ENCODE results near the gene GPR180. TPM values are rescaled to one million over a fixed set of nuclear protein-coding genes. Genes with fewer than 3 reads are reported as not detected.

Gene GPR180
- total and polyA plus RNA-seq, 2 experiments from 2014 or later = 6.3 to 7.7 TPM

GRCh38 chr13:94560116-94560515 lies 41.5 kb upstream of the GPR180 start:
- H3K27me3 ChIP-seq (replicated peaks; ENCODE audit: insufficient read depth) = no peaks in the 10 kb centered on the region
- no peak overlapping the region for H3K4me2 ChIP-seq (ENCODE audit: unreplicated experiment)
- H2AFZ ChIP-seq = no peak overlapping the region
- no peak overlapping the region for H3K4me3 ChIP-seq
- H3K9me3 ChIP-seq (ENCODE audit: low read depth) = no peaks in the 10 kb centered on the region
- H3K4me1 ChIP-seq (ENCODE audit: insufficient read depth) = no peaks in the 10 kb centered on the region
- no peaks in the 10 kb centered on the region for H4K20me1 ChIP-seq (ENCODE audit: insufficient read depth)
- no peaks in the 10 kb centered on the region for H3F3A ChIP-seq (ENCODE audit: insufficient read depth)
- no peaks in the 10 kb centered on the region for H3K79me2 ChIP-seq (ENCODE audit: insufficient read depth)
- WGBS, 2 experiments (ENCODE audit: low coverage in 1 of 2, low lambda C conversion rate in 2 of 2, missing lambda C conversion rate in 2 of 2) = 55 to 69% methylated on average over 2 of the region's 2 CpGs
- in situ Hi-C loops (cut with MboI) = no loop called here
- H3K9me2 ChIP-seq (ENCODE audit: insufficient read depth) = no peaks in the 10 kb centered on the region
- no peak overlapping the region for H3K9ac ChIP-seq
- no peak for TF ChIP-seq EZH2 (IDR thresholded peaks at IDR 0.05; ENCODE audit: insufficient read depth, poor library complexity, severe bottlenecking)
- no peak for TF ChIP-seq EZH2phosphoT487 (IDR thresholded peaks at IDR 0.05; ENCODE audit: insufficient read depth, low read depth)
- DNase-seq = no peak
- no peak overlapping the region for H3K27ac ChIP-seq
- no peaks in the 10 kb centered on the region for H3K36me3 ChIP-seq (ENCODE audit: low read depth)

GRCh38 chr13:94561126-94561525 lies 40.5 kb upstream of the GPR180 start:
- H3K4me2 ChIP-seq (ENCODE audit: unreplicated experiment) = no peak overlapping the region
- H3K4me3 ChIP-seq = no peak overlapping the region
- no peaks in the 10 kb centered on the region for H3K4me1 ChIP-seq (ENCODE audit: insufficient read depth)
- H3K9me2 ChIP-seq (ENCODE audit: insufficient read depth) = no peaks in the 10 kb centered on the region
- 88 to 92% methylated on average over 3 of the region's 3 CpGs for WGBS, 2 experiments (ENCODE audit: low coverage in 1 of 2, low lambda C conversion rate in 2 of 2, missing lambda C conversion rate in 2 of 2)
- TF ChIP-seq EZH2 (IDR thresholded peaks at IDR 0.05; ENCODE audit: insufficient read depth, poor library complexity, severe bottlenecking) (no peak), EZH2phosphoT487 (IDR thresholded peaks at IDR 0.05; ENCODE audit: insufficient read depth, low read depth) (no peak)
- H3K27me3 ChIP-seq (replicated peaks; ENCODE audit: insufficient read depth) = no peaks in the 10 kb centered on the region
- H3K9ac ChIP-seq = no peak overlapping the region
- DNase-seq = no peak
- H2AFZ ChIP-seq = no peak overlapping the region
- in situ Hi-C loops (cut with MboI) = no loop called here
- no peaks in the 10 kb centered on the region for H3K9me3 ChIP-seq (ENCODE audit: low read depth)
- no peaks in the 10 kb centered on the region for H3F3A ChIP-seq (ENCODE audit: insufficient read depth)
- no peak overlapping the region for H3K27ac ChIP-seq
- no peaks in the 10 kb centered on the region for H3K36me3 ChIP-seq (ENCODE audit: low read depth)
- no peaks in the 10 kb centered on the region for H4K20me1 ChIP-seq (ENCODE audit: insufficient read depth)
- H3K79me2 ChIP-seq (ENCODE audit: insufficient read depth) = no peaks in the 10 kb centered on the region

- no peak for TF ChIP-seq EZH2phosphoT487 (IDR thresholded peaks at IDR 0.05; ENCODE audit: insufficient read depth, low read depth)
- no peak for TF ChIP-seq EZH2 (IDR thresholded peaks at IDR 0.05; ENCODE audit: insufficient read depth, poor library complexity, severe bottlenecking)
- no peaks in the 10 kb centered on the region for H3K9me2 ChIP-seq (ENCODE audit: insufficient read depth)
- no peaks in the 10 kb centered on the region for H3K9me3 ChIP-seq (ENCODE audit: low read depth)
- no peaks in the 10 kb centered on the region for H3K27me3 ChIP-seq (replicated peaks; ENCODE audit: insufficient read depth)
- 96 to 97% methylated on average over 3 of the region's 3 CpGs for WGBS, 2 experiments (ENCODE audit: low coverage in 1 of 2, low lambda C conversion rate in 2 of 2, missing lambda C conversion rate in 2 of 2)
- DNase-seq = no peak
- H3K4me3 ChIP-seq = no peak overlapping the region
- no peak overlapping the region for H2AFZ ChIP-seq
- no peak overlapping the region for H3K27ac ChIP-seq
- in situ Hi-C loops (cut with MboI) = no loop called here
- H4K20me1 ChIP-seq (ENCODE audit: insufficient read depth) = no peaks in the 10 kb centered on the region
- no peak overlapping the region for H3K4me2 ChIP-seq (ENCODE audit: unreplicated experiment)
- peaks cover 9% of the 10 kb centered on the region; the same call in 1 of the 2 replicates for H3K36me3 ChIP-seq (ENCODE audit: low read depth)
- H3K4me1 ChIP-seq (ENCODE audit: insufficient read depth) = no peaks in the 10 kb centered on the region
- no peak overlapping the region for H3K9ac ChIP-seq
- no peaks in the 10 kb centered on the region for H3K79me2 ChIP-seq (ENCODE audit: insufficient read depth)
- no peaks in the 10 kb centered on the region for H3F3A ChIP-seq (ENCODE audit: insufficient read depth)
Measured at GRCh38 chr13:94567581-94567980, 34.1 kb upstream of the GPR180 start.

DNA sequence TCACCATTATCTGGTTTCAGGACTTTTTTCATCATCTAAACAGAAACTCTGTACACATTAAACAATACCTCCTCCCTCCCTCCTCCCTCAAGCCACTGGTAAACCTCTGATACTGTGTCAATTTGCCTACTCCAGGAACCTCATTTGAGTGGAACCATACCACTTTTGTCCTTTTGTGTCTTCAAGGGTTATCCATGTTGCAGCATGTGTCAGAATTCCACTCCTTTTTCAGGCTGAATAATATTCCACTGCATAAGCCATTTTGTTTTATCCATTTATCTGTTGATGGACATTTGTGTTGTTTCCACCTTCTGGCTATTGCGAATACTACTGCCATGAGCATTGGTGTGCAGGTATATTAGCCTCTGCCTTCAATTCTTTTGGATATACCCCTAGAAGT lies 33.2 kb upstream of the GPR180 start:
- no peak overlapping the region for H3K27ac ChIP-seq
- DNase-seq = no peak
- H3K9me3 ChIP-seq (ENCODE audit: low read depth) = no peaks in the 10 kb centered on the region
- H2AFZ ChIP-seq = no peak overlapping the region
- in situ Hi-C loops (cut with MboI) = no loop called here
- TF ChIP-seq EZH2phosphoT487 (IDR thresholded peaks at IDR 0.05; ENCODE audit: insufficient read depth, low read depth) (no peak), EZH2 (IDR thresholded peaks at IDR 0.05; ENCODE audit: insufficient read depth, poor library complexity, severe bottlenecking) (no peak)
- H3K79me2 ChIP-seq (ENCODE audit: insufficient read depth) = no peaks in the 10 kb centered on the region
- no peak overlapping the region for H3K4me3 ChIP-seq
- no peaks in the 10 kb centered on the region for H3K9me2 ChIP-seq (ENCODE audit: insufficient read depth)
- peaks cover 16% of the 10 kb centered on the region; the same call in 1 of the 2 replicates for H3K36me3 ChIP-seq (ENCODE audit: low read depth)
- no peaks in the 10 kb centered on the region for H3K4me1 ChIP-seq (ENCODE audit: insufficient read depth)
- H3K9ac ChIP-seq = no peak overlapping the region
- no peak overlapping the region for H3K4me2 ChIP-seq (ENCODE audit: unreplicated experiment)
- no peaks in the 10 kb centered on the region for H3F3A ChIP-seq (ENCODE audit: insufficient read depth)
- no peaks in the 10 kb centered on the region for H4K20me1 ChIP-seq (ENCODE audit: insufficient read depth)
- 100% methylated on average over 1 of the region's 1 CpG for WGBS, 2 experiments (ENCODE audit: low coverage in 1 of 2, low lambda C conversion rate in 2 of 2, missing lambda C conversion rate in 2 of 2)
- no peaks in the 10 kb centered on the region for H3K27me3 ChIP-seq (replicated peaks; ENCODE audit: insufficient read depth)

DNA sequence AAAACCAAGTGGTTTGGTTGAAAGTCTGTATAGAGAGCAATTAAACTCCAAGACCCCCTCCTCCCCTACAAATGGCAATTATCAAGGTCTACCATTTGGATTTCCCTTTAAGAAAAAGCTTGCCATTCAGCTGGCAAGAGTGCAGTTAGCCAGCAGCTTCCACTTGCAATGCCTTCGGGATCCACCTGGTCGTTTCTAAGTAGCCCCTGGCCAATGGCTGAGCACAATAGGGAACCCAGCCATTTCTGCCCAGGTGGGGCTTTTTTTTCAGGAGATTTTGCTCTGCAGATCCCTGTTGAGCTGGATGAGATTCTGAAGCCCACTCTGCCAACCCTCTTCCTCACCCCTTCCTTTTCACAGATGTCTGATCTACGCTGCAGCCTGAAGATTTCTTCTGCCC lies 32.0 kb upstream of the GPR180 start:
- Histone ChIP-seq H3F3A (ENCODE audit: insufficient read depth) (no peaks in the 10 kb centered on the region), H2AFZ (no peak overlapping the region), H3K79me2 (ENCODE audit: insufficient read depth) (no peaks in the 10 kb centered on the region), H3K4me2 (ENCODE audit: unreplicated experiment) (no peak overlapping the region), H3K4me3 (no peak overlapping the region), H3K27me3 (replicated peaks; ENCODE audit: insufficient read depth) (no peaks in the 10 kb centered on the region), H3K9me3 (ENCODE audit: low read depth) (no peaks in the 10 kb centered on the region), H3K9ac (no peak overlapping the region), H3K36me3 (ENCODE audit: low read depth) (peaks cover 26% of the 10 kb centered on the region), H3K27ac (no peak overlapping the region), H3K9me2 (ENCODE audit: insufficient read depth) (no peaks in the 10 kb centered on the region), H3K4me1 (ENCODE audit: insufficient read depth) (no peaks in the 10 kb centered on the region), H4K20me1 (ENCODE audit: insufficient read depth) (no peaks in the 10 kb centered on the region)
- in situ Hi-C loops (cut with MboI) = no loop called here
- no peak for DNase-seq
- TF ChIP-seq EZH2phosphoT487 (IDR thresholded peaks at IDR 0.05; ENCODE audit: insufficient read depth, low read depth) = no peak
- no peak for TF ChIP-seq EZH2 (IDR thresholded peaks at IDR 0.05; ENCODE audit: insufficient read depth, poor library complexity, severe bottlenecking)
- 74 to 90% methylated on average over 3 of the region's 3 CpGs for WGBS, 2 experiments (ENCODE audit: low coverage in 1 of 2, low lambda C conversion rate in 2 of 2, missing lambda C conversion rate in 2 of 2)

Data from GM23248 (cell line).